Activated CD4-positive, alpha-beta memory T cell treated with anti-CD3 and anti-CD28 coated beads for 36 hours (primary cell): ENCODE results near the gene KMT2E. TPM values are rescaled to one million over a fixed set of nuclear protein-coding genes. Genes with fewer than 3 reads are reported as not detected.
A peak's percentile ranks its signal among the peaks of the same experiment; 100 is the strongest.

Source experiments
- CTCF ChIA-PET: fragments of 350-600 bp; sonication (Branson Sonifier 250); formaldehyde crosslinking; loops from one replicate; lab custom pipeline; 2021; ENCODE audit warnings: antibody characterized with exemption, inconsistent platforms; lab: Charles Lee
- POLR2A ChIA-PET: fragments of 350-600 bp; sonication (Branson Sonifier 250); formaldehyde crosslinking; loops from one replicate; lab custom pipeline; 2021; ENCODE audit warnings: antibody characterized with exemption; lab: Charles Lee
- DNase-seq: peaks from one replicate; pipeline ENCODE4 v3.0.0-alpha.2; 2020
- H3K27ac Mint-ChIP-seq: one replicate; pipeline ENCODE4 v1.8.0; 2021; ENCODE audit warnings: mixed read lengths
- H3K27me3 Mint-ChIP-seq: one replicate; pipeline ENCODE4 v1.8.0; 2021; ENCODE audit warnings: mixed read lengths
- H3K36me3 Mint-ChIP-seq: one replicate; pipeline ENCODE4 v1.8.0; 2021; ENCODE audit warnings: mixed read lengths
- H3K4me1 Mint-ChIP-seq: one replicate; pipeline ENCODE4 v1.8.0; 2021; ENCODE audit warnings: low read depth, mixed read lengths
- H3K4me3 Mint-ChIP-seq: one replicate; pipeline ENCODE4 v1.8.0; 2021; ENCODE audit warnings: mild to moderate bottlenecking, mixed read lengths
- H3K9me3 Mint-ChIP-seq: one replicate; pipeline ENCODE4 v1.8.0; 2021; ENCODE audit warnings: mixed read lengths
- intact Hi-C: fragments of 100-400 bp; cut with micrococcal nuclease; formaldehyde crosslinking; loops from one replicate; pipeline ENCODE4 v1.15.1; 2023
- total RNA-seq, 2 experiments: library from RNA; stranded (reverse); gene quantifications; one replicate each; pipeline ENCODE4 v1.2.3, GENCODE V29; 2021

The KMT2E gene
- total RNA-seq, 2 experiments from 2014 or later = 92.1 to 98.6 TPM

- CTCF ChIA-PET = interaction anchor here (1.0 kb wide), 1 partner anchor 99 kb away, joined by 3 read pairs; no protein-coding TSS in a partner anchor
- H3K36me3 Mint-ChIP-seq = peaks cover 64% of the 10 kb centered on the region
- intact Hi-C loops = no loop called here
- DNase-seq = no peak
- no peaks in the 10 kb centered on the region for H3K27me3 Mint-ChIP-seq
- POLR2A ChIA-PET = no interaction called here
- peaks cover 6% of the 10 kb centered on the region for H3K4me1 Mint-ChIP-seq
- H3K27ac Mint-ChIP-seq = no peak overlapping the region
- no peak overlapping the region for H3K4me3 Mint-ChIP-seq
- no peaks in the 10 kb centered on the region for H3K9me3 Mint-ChIP-seq
Measured at GRCh38 chr7:105079348-105079747, 65.3 kb downstream of the KMT2E start.

- POLR2A ChIA-PET = no interaction called here
- Mint-ChIP-seq H3K27ac (peak overlapping the region; percentile 9), H3K4me1 (peaks cover 21% of the 10 kb centered on the region), H3K9me3 (no peaks in the 10 kb centered on the region), H3K27me3 (no peaks in the 10 kb centered on the region), H3K36me3 (peaks cover 50% of the 10 kb centered on the region), H3K4me3 (no peak overlapping the region)
- DNase-seq = no peak
- CTCF ChIA-PET = no interaction called here
- intact Hi-C loops = no loop called here
Measured at GRCh38 chr7:105084581-105084980, 70.6 kb downstream of the KMT2E start.

DNA sequence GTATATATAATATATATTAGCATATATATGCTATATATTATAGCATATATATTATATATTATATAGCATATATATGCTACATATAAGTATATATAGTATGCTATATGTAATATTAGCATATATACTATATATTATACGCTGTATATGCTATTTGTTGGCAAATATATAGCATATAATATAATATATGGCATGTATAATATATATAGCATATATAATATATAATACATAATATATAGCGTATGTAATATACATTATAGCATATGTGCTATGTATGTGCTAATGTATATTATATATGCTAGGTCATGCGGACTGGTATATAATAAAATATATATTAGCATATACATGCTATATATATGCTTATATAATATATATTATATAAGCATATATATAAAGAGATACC lies 72.8 kb downstream of the KMT2E start:
- DNase-seq = no peak
- Mint-ChIP-seq H3K27me3 (no peaks in the 10 kb centered on the region), H3K4me3 (no peak overlapping the region), H3K27ac (no peak overlapping the region), H3K4me1 (peaks cover 23% of the 10 kb centered on the region), H3K9me3 (no peaks in the 10 kb centered on the region), H3K36me3 (peaks cover 45% of the 10 kb centered on the region)
- intact Hi-C loops = no loop called here
- ChIA-PET CTCF (no interaction called here), POLR2A (no interaction called here)

GRCh38 chr7:105087981-105088380 lies 74.0 kb downstream of the KMT2E start:
- CTCF ChIA-PET = no interaction called here
- DNase-seq = no peak
- intact Hi-C loops = no loop called here
- peaks cover 41% of the 10 kb centered on the region for H3K36me3 Mint-ChIP-seq
- no peaks in the 10 kb centered on the region for H3K27me3 Mint-ChIP-seq
- peaks cover 19% of the 10 kb centered on the region for H3K4me1 Mint-ChIP-seq
- POLR2A ChIA-PET = no interaction called here
- no peaks in the 10 kb centered on the region for H3K9me3 Mint-ChIP-seq
- H3K27ac Mint-ChIP-seq = no peak overlapping the region
- H3K4me3 Mint-ChIP-seq = no peak overlapping the region

- intact Hi-C loops = no loop called here
- ChIA-PET CTCF (no interaction called here), POLR2A (no interaction called here)
- DNase-seq = no peak
- H3K27me3 Mint-ChIP-seq = no peaks in the 10 kb centered on the region
- no peak overlapping the region for H3K4me3 Mint-ChIP-seq
- peaks cover 19% of the 10 kb centered on the region for H3K4me1 Mint-ChIP-seq
- no peaks in the 10 kb centered on the region for H3K9me3 Mint-ChIP-seq
- peaks cover 39% of the 10 kb centered on the region for H3K36me3 Mint-ChIP-seq
- H3K27ac Mint-ChIP-seq = peak overlapping the region; percentile 10
Measured at GRCh38 chr7:105088456-105088855, 74.5 kb downstream of the KMT2E start.

GRCh38 chr7:105094966-105095365 lies 81.0 kb downstream of the KMT2E start:
- POLR2A ChIA-PET = interaction anchor here (1.3 kb wide), 1 partner anchor 82 kb away, joined by 3 read pairs; no protein-coding TSS in a partner anchor
- H3K4me1 Mint-ChIP-seq = peaks cover 41% of the 10 kb centered on the region
- H3K27me3 Mint-ChIP-seq = no peaks in the 10 kb centered on the region
- H3K9me3 Mint-ChIP-seq = no peaks in the 10 kb centered on the region
- peaks cover 49% of the 10 kb centered on the region for H3K36me3 Mint-ChIP-seq
- intact Hi-C loops = loop anchor here (5.0 kb wide), 3 partner anchors 113 to 173 kb away; no protein-coding TSS in a partner anchor
- H3K27ac Mint-ChIP-seq = peak overlapping the region; percentile 30
- no peak for DNase-seq
- no peak overlapping the region for H3K4me3 Mint-ChIP-seq
- CTCF ChIA-PET = no interaction called here

GRCh38 chr7:105096306-105096705 lies 82.3 kb downstream of the KMT2E start:
- peaks cover 53% of the 10 kb centered on the region for H3K4me1 Mint-ChIP-seq

DNA sequence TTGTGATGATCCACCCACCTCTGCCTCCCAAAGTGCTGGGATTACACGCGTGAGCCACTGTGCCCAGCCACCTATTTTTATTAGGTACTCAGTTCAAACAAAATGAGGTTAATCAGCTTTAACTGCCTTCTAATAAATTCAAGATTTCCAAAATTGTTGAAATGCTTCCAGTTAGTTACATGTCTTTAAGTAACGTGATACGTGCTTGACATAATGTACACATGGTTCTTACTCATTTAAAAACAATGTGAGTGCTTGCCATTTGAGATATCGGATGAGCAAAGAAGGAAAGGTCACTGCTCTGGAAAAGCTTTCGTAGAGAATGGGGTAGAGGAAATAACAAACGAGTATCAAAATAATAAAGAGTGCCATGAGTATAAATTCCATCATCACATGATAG lies 83.6 kb downstream of the KMT2E start:
- no peak overlapping the region for H3K4me3 Mint-ChIP-seq
- no peak for DNase-seq
- POLR2A ChIA-PET = interaction anchor here (0.7 kb wide), 1 partner anchor 291 kb away, joined by 3 read pairs; the partner anchor contains the start of gene SRPK2
- no peaks in the 10 kb centered on the region for H3K9me3 Mint-ChIP-seq
- intact Hi-C loops = loop anchor here (2.0 to 5.0 kb wide), 5 partner anchors 115 to 331 kb away; no protein-coding TSS in a partner anchor
- peaks cover 58% of the 10 kb centered on the region for H3K4me1 Mint-ChIP-seq
- peaks cover 55% of the 10 kb centered on the region for H3K36me3 Mint-ChIP-seq
- H3K27ac Mint-ChIP-seq = no peak overlapping the region
- CTCF ChIA-PET = interaction anchor here (0.6 to 1.6 kb wide), 2 partner anchors 88 to 155 kb away, joined by 3 read pairs; no protein-coding TSS in a partner anchor
- H3K27me3 Mint-ChIP-seq = no peaks in the 10 kb centered on the region

More at GRCh38 chr7:105096306-105096705, 82.3 kb downstream of the KMT2E start:
- intact Hi-C loops = loop anchor here (5.0 kb wide), 3 partner anchors 114 to 174 kb away; no protein-coding TSS in a partner anchor
- DNase-seq = no peak
- Mint-ChIP-seq H3K27ac (peak overlapping the region; percentile 42), H3K27me3 (no peaks in the 10 kb centered on the region), H3K9me3 (no peaks in the 10 kb centered on the region), H3K4me3 (no peak overlapping the region), H3K36me3 (peaks cover 55% of the 10 kb centered on the region)
- POLR2A ChIA-PET = no interaction called here
- CTCF ChIA-PET = no interaction called here

DNA sequence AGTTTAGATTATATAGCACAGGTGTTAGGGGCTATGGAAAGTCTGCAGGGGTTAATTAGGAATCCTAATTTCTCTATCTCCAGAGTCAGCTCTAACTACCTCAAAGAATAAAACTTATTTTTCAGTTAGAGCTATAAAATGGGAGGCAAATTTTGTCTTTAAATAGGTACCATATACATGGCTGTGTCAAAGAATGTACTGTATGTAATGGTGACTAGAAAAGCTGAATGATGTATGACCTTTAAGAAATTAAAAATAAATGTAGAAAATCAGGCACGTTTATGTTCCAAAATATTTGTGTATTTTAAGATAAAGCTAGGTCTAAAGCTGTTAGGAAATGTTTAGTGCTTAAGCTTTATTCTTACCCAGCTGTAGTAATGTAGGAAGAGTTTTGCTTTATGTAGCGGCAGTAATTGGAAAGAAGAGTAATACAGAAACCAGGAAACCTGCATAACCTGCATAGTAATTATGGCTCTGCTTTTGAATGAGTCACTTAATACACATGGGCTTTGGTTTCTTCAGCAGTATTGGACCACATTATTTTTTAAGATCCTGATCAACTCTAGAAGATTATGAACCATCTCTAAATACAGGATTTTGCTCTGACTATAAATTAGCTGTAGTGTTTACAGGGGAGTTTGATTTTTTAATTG lies 85.0 kb downstream of the KMT2E start:
- Mint-ChIP-seq H3K9me3 (no peaks in the 10 kb centered on the region), H3K27ac (peak overlapping the region; percentile 24), H3K36me3 (peaks cover 60% of the 10 kb centered on the region), H3K4me3 (no peak overlapping the region), H3K4me1 (peaks cover 63% of the 10 kb centered on the region), H3K27me3 (no peaks in the 10 kb centered on the region)
- ChIA-PET POLR2A (interaction anchor here (0.6 to 0.8 kb wide), 3 partner anchors 24 to 343 kb away, joined by 3 to 4 read pairs (median 3); no protein-coding TSS in a partner anchor), CTCF (interaction anchor here (0.5 to 1.6 kb wide), 8 partner anchors 15 to 215 kb away, joined by 3 to 4 read pairs (median 3); no protein-coding TSS in a partner anchor)
- DNase-seq = no peak
- intact Hi-C loops = loop anchor here (1.0 to 5.0 kb wide), 6 partner anchors 117 to 330 kb away; no protein-coding TSS in a partner anchor

DNA sequence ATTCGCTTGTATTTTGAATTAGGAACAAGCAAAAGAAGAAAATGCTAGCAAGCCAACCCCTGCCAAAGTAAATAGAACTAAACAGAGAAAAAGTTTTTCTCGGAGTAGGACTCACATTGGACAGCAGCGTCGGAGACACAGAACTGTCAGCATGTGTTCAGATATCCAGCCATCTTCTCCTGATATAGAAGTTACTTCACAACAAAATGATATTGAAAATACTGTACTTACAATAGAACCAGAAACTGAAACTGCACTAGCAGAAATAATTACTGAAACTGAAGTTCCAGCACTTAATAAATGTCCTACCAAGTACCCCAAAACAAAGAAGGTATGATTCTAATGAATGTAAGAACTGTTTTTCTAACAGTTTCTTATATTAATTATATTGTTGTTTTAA lies 87.9 kb downstream of the KMT2E start:
- ChIA-PET CTCF (no interaction called here), POLR2A (no interaction called here)
- Mint-ChIP-seq H3K36me3 (peaks cover 58% of the 10 kb centered on the region), H3K27ac (no peak overlapping the region), H3K27me3 (no peaks in the 10 kb centered on the region), H3K4me1 (peaks cover 63% of the 10 kb centered on the region), H3K9me3 (no peaks in the 10 kb centered on the region), H3K4me3 (no peak overlapping the region)
- intact Hi-C loops = no loop called here
- DNase-seq = no peak

GRCh38 chr7:105102557-105103352 lies 88.8 kb downstream of the KMT2E start:
- Mint-ChIP-seq H3K27ac (peak overlapping the region; percentile 71), H3K27me3 (no peaks in the 10 kb centered on the region), H3K36me3 (peaks cover 58% of the 10 kb centered on the region), H3K4me3 (no peak overlapping the region), H3K4me1 (peaks cover 60% of the 10 kb centered on the region), H3K9me3 (no peaks in the 10 kb centered on the region)
- no peak for DNase-seq
- CTCF ChIA-PET = no interaction called here
- POLR2A ChIA-PET = no interaction called here
- intact Hi-C loops = no loop called here

DNA sequence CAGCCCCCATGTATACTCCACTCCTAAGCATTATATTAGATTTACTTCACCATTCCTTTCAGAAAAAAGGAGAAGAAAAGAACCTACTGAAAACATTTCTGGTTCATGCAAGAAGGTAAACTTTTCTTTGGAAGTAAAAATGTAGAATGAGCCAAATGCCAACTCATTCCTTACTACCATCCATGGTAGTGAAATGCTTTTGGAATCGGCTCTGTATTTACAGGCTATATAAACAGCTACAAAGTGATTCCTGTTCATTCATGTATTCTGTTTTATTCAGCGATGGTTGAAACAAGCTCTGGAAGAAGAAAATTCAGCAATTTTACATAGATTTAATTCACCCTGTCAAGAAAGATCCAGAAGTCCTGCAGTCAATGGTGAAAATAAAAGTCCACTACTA lies 91.6 kb downstream of the KMT2E start:
- H3K4me3 Mint-ChIP-seq = no peak overlapping the region
- no peaks in the 10 kb centered on the region for H3K9me3 Mint-ChIP-seq
- H3K27me3 Mint-ChIP-seq = no peaks in the 10 kb centered on the region
- peak overlapping the region; percentile 86 for H3K27ac Mint-ChIP-seq
- ChIA-PET POLR2A (no interaction called here), CTCF (interaction anchor here (1.1 kb wide), 1 partner anchor 11 kb away, joined by 3 read pairs; no protein-coding TSS in a partner anchor)
- no peak for DNase-seq
- intact Hi-C loops = no loop called here
- H3K4me1 Mint-ChIP-seq = peaks cover 38% of the 10 kb centered on the region
- H3K36me3 Mint-ChIP-seq = peaks cover 66% of the 10 kb centered on the region
